HepG2 (cell line): Measurements from ENCODE around the gene RBM11. TPM values are rescaled to one million over a fixed set of nuclear protein-coding genes. Genes with fewer than 3 reads are reported as not detected.

Experiments used
- ATAC-seq: fragments of 200-7000 bp; cut with Tn5 transposase; 3 replicates; pipeline ENCODE4 v1.9.1; 2020; ENCODE audit warnings: mild to moderate bottlenecking, moderate library complexity
- BruUV-seq: library from RNA; stranded (reverse); fragments of 400-500 nt; replicated peaks from 2 replicates; lab custom pipeline; 2021; lab: Mats Ljungman, UMichigan
- CTCF ChIA-PET: fragments of 300-600 bp; formaldehyde crosslinking; extraction: SDS; loops from one replicate; lab custom pipeline; 2021; ENCODE audit warnings: low total read pairs, inconsistent platforms, low intra/inter-chr PET ratio; lab: Yijun Ruan, JAX
- POLR2A ChIA-PET: fragments of 350-600 bp; sonication (Branson Sonifier 250); formaldehyde crosslinking; loops from one replicate; lab custom pipeline; 2020; ENCODE audit warnings: antibody characterized with exemption, inconsistent platforms; lab: Yijun Ruan, JAX
- DNase-seq: peaks from one replicate; pipeline ENCODE4 v3.0.0-alpha.2; 2015; ENCODE audit warnings: low spot score
- FAIRE-seq: peaks from 3 replicates; lab custom pipeline; 2011; peaks lifted over from hg19 to GRCh38; lab: Jason Lieb, UNC
- H2AFZ ChIP-seq: one replicate; pipeline ENCODE4 v1.6.1; 2011; ENCODE audit warnings: low read length, inconsistent platforms
- H3K27ac ChIP-seq: fragments of 300-600 bp; 3 replicates; pipeline ENCODE4 v1.8.0; 2011; ENCODE audit warnings: mixed run types, mild to moderate bottlenecking, mixed read lengths, low read length, inconsistent platforms; ENCODE audit not compliant: insufficient read depth; ENCODE audit errors: extremely low read length
- H3K27me3 ChIP-seq, 2 experiments: fragments of 200-600 bp in 1 of 2; 2 replicates in 1 of 2; 3 replicates in 1 of 2; pipeline versions ENCODE4 v1.6.0 to v1.8.0; 2011; ENCODE audit warnings: low read length in 2 of 2, mild to moderate bottlenecking in 2 of 2, moderate library complexity in 2 of 2, inconsistent platforms in 1 of 2; ENCODE audit not compliant: insufficient read depth in 2 of 2, control insufficient read depth in 1 of 2
- H3K36me3 ChIP-seq, 2 experiments: fragments of 200-600 bp in 1 of 2; replicated peaks in 1 of 2; 2 replicates in 1 of 2; 3 replicates in 1 of 2; pipeline versions ENCODE4 v1.5.1 to v1.8.0; 2011; ENCODE audit warnings: low read length in 2 of 2, inconsistent platforms in 1 of 2; ENCODE audit not compliant: insufficient read depth in 2 of 2, control insufficient read depth in 1 of 2
- H3K4me1 ChIP-seq: 2 replicates; pipeline ENCODE4 v1.5.1; 2012; ENCODE audit warnings: low read length, inconsistent platforms; ENCODE audit not compliant: insufficient read depth
- H3K4me2 ChIP-seq: 2 replicates; pipeline ENCODE4 v1.6.0; 2011; ENCODE audit warnings: low read depth, low read length, inconsistent platforms
- H3K4me3 ChIP-seq, 3 experiments: fragments of 200-600 bp in 1 of 3; sonication (generic), shearing (Covaris generic) in 1 of 3; replicated peaks in 1 of 3; 2 replicates each; pipeline ENCODE4 v1.5.1; 2011 to 2016; ENCODE audit warnings: low read length in 3 of 3, inconsistent platforms in 2 of 3, low read depth in 2 of 3, mild to moderate bottlenecking in 2 of 3, control low read depth in 1 of 3, mixed read lengths in 1 of 3; ENCODE audit not compliant: insufficient read depth in 1 of 3
- H3K79me2 ChIP-seq: one replicate; pipeline ENCODE4 v1.6.1; 2011; ENCODE audit warnings: low read length, inconsistent platforms; ENCODE audit not compliant: insufficient read depth
- H3K9ac ChIP-seq: 2 replicates; pipeline ENCODE4 v1.6.0; 2011; ENCODE audit warnings: mild to moderate bottlenecking, low read depth, low read length, inconsistent platforms; ENCODE audit not compliant: insufficient read depth
- H3K9me3 ChIP-seq: 2 replicates; pipeline ENCODE4 v1.5.1; 2012; ENCODE audit warnings: mild to moderate bottlenecking, low read length
- H4K20me1 ChIP-seq: 2 replicates; pipeline ENCODE4 v1.6.0; 2011; ENCODE audit warnings: inconsistent platforms, mild to moderate bottlenecking, low read length, moderate library complexity; ENCODE audit not compliant: insufficient read depth
- CCAR2 ChIP-seq: fragments of 200-400 bp; formaldehyde crosslinking; optimal IDR thresholded peaks from 2 replicates; pipeline ENCODE3; 2018; ENCODE audit warnings: low read depth, mild to moderate bottlenecking, low read length, moderate library complexity
- FOXP4 ChIP-seq: sonication (generic); formaldehyde crosslinking; IDR thresholded peaks from 2 replicates; pipeline ENCODE4 v1.4.0; 2020; ENCODE audit warnings: missing genetic modification reagents
- PBX2 ChIP-seq: IDR thresholded peaks from 2 replicates; pipeline ENCODE4 v1.6.1; 2016; ENCODE audit warnings: control low read depth
- POGZ ChIP-seq: sonication (generic); formaldehyde crosslinking; IDR thresholded peaks from 2 replicates; pipeline ENCODE4 v1.4.0; 2020; ENCODE audit warnings: mild to moderate bottlenecking, missing genetic modification reagents
- REL ChIP-seq: sonication (generic); formaldehyde crosslinking; conservative IDR thresholded peaks from 2 replicates; pipeline ENCODE4 v1.8.0; 2022; ENCODE audit warnings: mild to moderate bottlenecking, missing genetic modification reagents, moderate library complexity
- RXRB ChIP-seq: IDR thresholded peaks from 2 replicates; pipeline ENCODE4 v1.6.1; 2016; ENCODE audit warnings: borderline replicate concordance, missing genetic modification reagents, missing compliant biosample characterization
- STAT6 ChIP-seq: sonication (generic); formaldehyde crosslinking; IDR thresholded peaks from 2 replicates; pipeline ENCODE4 v1.4.0; 2020; ENCODE audit warnings: missing genetic modification reagents, mild to moderate bottlenecking, borderline replicate concordance
- TCF7 ChIP-seq: sonication (generic); IDR thresholded peaks from 2 replicates; pipeline ENCODE4 v1.6.1; 2016; ENCODE audit warnings: antibody characterized with exemption, low read depth
- TOPORS ChIP-seq: sonication (generic); formaldehyde crosslinking; IDR thresholded peaks from 2 replicates; pipeline ENCODE4 v1.8.0; 2023; ENCODE audit warnings: mild to moderate bottlenecking, missing genetic modification reagents
- ZFX ChIP-seq: sonication (generic); formaldehyde crosslinking; IDR thresholded peaks from 2 replicates; pipeline ENCODE4 v1.4.0; 2020; ENCODE audit warnings: mild to moderate bottlenecking, low read depth, missing genetic modification reagents, moderate library complexity
- ZNF33B ChIP-seq: sonication (generic); formaldehyde crosslinking; IDR thresholded peaks from 2 replicates; pipeline ENCODE4 v1.5.1; 2020; ENCODE audit warnings: mild to moderate bottlenecking, missing genetic modification reagents
- ZNF614 ChIP-seq: IDR thresholded peaks from 2 replicates; pipeline ENCODE4 v1.6.1; 2018; ENCODE audit warnings: missing biosample characterization, missing genetic modification reagents, inconsistent platforms, borderline replicate concordance
- WGBS: methylation state at CpG from one replicate; pipeline ENCODE4 v1.1.6; 2017; ENCODE audit warnings: low lambda C conversion rate; 5-methylcytosine and 5-hydroxymethylcytosine counted together
- in situ Hi-C: cut with HindIII; loops from 2 replicates; pipeline ENCODE4 v1.10.0; 2017; ENCODE audit warnings: low pct_unique_long_range_greater_than_20kb; ENCODE audit not compliant: extremely low pct_ligation_motif_present
- intact Hi-C: fragments of 100-400 bp; cut with micrococcal nuclease; formaldehyde crosslinking; loops from one replicate; pipeline ENCODE4 v1.10.0; 2022; ENCODE audit not compliant: unreplicated experiment
- polyA plus RNA-seq, 8 experiments: library from polyadenylated mRNA; depleted of rRNA in 3 of 8; stranded (reverse) in 7 of 8; unstranded in 1 of 8; fragments of >200 nt; fragmentation: Illumina TruSeq in 4 of 8; extraction: Trizol in 4 of 8; gene quantifications; 2 replicates each; pipeline versions ENCODE4 v1.2.1 to v1.2.3, GENCODE V29; 2011 to 2016; ENCODE audit warnings: low read depth in 4 of 8, missing spikeins in 1 of 8, mixed read lengths in 1 of 8; ENCODE audit not compliant: insufficient read depth in 1 of 8
- total RNA-seq, 5 experiments: library from RNA; depleted of rRNA; stranded (reverse); fragments of >200 nt; fragmentation: Illumina TruSeq; extraction: Trizol; gene quantifications; 2 replicates each; pipeline ENCODE4 v1.2.3, GENCODE V29; 2016; ENCODE audit warnings: low read depth in 1 of 5

RBM11 gene
- total and polyA plus RNA-seq, 2 of the 13 experiments (the other 11 are each of a cell fraction or from before 2014, with no cell fraction given), result 0.24 to 0.26 TPM

GRCh38 chr21:14213164-14213563 lies 2.8 kb upstream of the RBM11 start:
- no peak overlapping the region for H3K9ac ChIP-seq
- no peak overlapping the region for H3K4me3 ChIP-seq
- in situ Hi-C loops (no loop called here), intact Hi-C loops (no loop called here)
- H3K79me2 ChIP-seq, result no peaks in the 10 kb centered on the region
- no TSS peak for BruUV-seq
- no peak overlapping the region for H3K4me2 ChIP-seq
- ATAC-seq, result no peak
- no peak overlapping the region for H3K27ac ChIP-seq
- CTCF ChIA-PET, result no interaction called here
- H3K27me3 ChIP-seq, result no peaks in the 10 kb centered on the region
- no peaks in the 10 kb centered on the region for H3K9me3 ChIP-seq
- POLR2A ChIA-PET, result no interaction called here
- H2AFZ ChIP-seq, result no peak overlapping the region
- TF ChIP-seq RXRB, result no peak
- no peak for TF ChIP-seq CCAR2
- TF ChIP-seq TCF7, result no peak
- no peak for TF ChIP-seq ZFX
- TF ChIP-seq TOPORS (CRISPR knock-in tag), result no peak
- TF ChIP-seq, all 625 proteins: peak for 0
- no peaks in the 10 kb centered on the region for H4K20me1 ChIP-seq
- H3K36me3 ChIP-seq, result no peaks in the 10 kb centered on the region
- H3K4me1 ChIP-seq, result no peaks in the 10 kb centered on the region
- FAIRE-seq (no peak), DNase-seq (no peak)

GRCh38 chr21:14223365-14223764 lies 7.4 kb downstream of the RBM11 start:
- Histone ChIP-seq H3K9me3 (peaks cover under 1% of the 10 kb centered on the region; the same call in 1 of the 2 replicates), H3K9ac (no peak overlapping the region), H4K20me1 (no peaks in the 10 kb centered on the region), H3K27ac (no peak overlapping the region), H3K27me3 (no peaks in the 10 kb centered on the region), H3K4me3 (no peak overlapping the region), H3K36me3 (no peaks in the 10 kb centered on the region), H2AFZ (no peak overlapping the region), H3K4me1 (no peaks in the 10 kb centered on the region), H3K4me2 (no peak overlapping the region), H3K79me2 (no peaks in the 10 kb centered on the region)
- no peak for ATAC-seq
- intact Hi-C loops (no loop called here), in situ Hi-C loops (no loop called here)
- POLR2A ChIA-PET, result no interaction called here
- CTCF ChIA-PET, result no interaction called here
- FAIRE-seq, result no peak
- 44% methylated on average over 1 of the region's 1 CpG for WGBS
- BruUV-seq, result no TSS peak
- DNase-seq, result no peak
- no peak for TF ChIP-seq REL (CRISPR knock-in tag)
- TF ChIP-seq ZNF33B (CRISPR knock-in tag), result no peak
- no peak for TF ChIP-seq PBX2
- no peak for TF ChIP-seq FOXP4 (CRISPR knock-in tag)
- no peak for TF ChIP-seq ZNF614 (CRISPR knock-in tag)
- TF ChIP-seq POGZ (CRISPR knock-in tag), result no peak
- TF ChIP-seq STAT6, result no peak
